Memory B cell (primary cell): ENCODE measurements around the gene CHD5.

ENCODE experiments used
- ATAC-seq: fragments of 150-1000 bp; cut with Tn5 transposase; 2 replicates; pipeline ENCODE4 v1.10.0; 2021; ENCODE audit warnings: low read depth, mild to moderate bottlenecking, moderate library complexity
- DNase-seq, 2 donors: peaks; one replicate each; pipeline ENCODE4 v3.0.0; 2022; ENCODE audit warnings: low spot score in 2 of 2
- H3K27ac Mint-ChIP-seq: one replicate; pipeline ENCODE4 v1.8.0; 2022; ENCODE audit warnings: mild to moderate bottlenecking, moderate library complexity, mixed read lengths
- H3K27me3 Mint-ChIP-seq: one replicate; pipeline ENCODE4 v1.8.0; 2022; ENCODE audit warnings: mixed read lengths
- H3K36me3 Mint-ChIP-seq: one replicate; pipeline ENCODE4 v1.8.0; 2022; ENCODE audit warnings: mild to moderate bottlenecking, mixed read lengths
- H3K4me1 Mint-ChIP-seq: one replicate; pipeline ENCODE4 v1.8.0; 2022; ENCODE audit warnings: mixed read lengths
- H3K4me3 Mint-ChIP-seq: one replicate; pipeline ENCODE4 v1.8.0; 2022; ENCODE audit warnings: mild to moderate bottlenecking, moderate library complexity, mixed read lengths
- H3K9me3 Mint-ChIP-seq: one replicate; pipeline ENCODE4 v1.8.0; 2022; ENCODE audit warnings: mixed read lengths

The CHD5 gene

DNA sequence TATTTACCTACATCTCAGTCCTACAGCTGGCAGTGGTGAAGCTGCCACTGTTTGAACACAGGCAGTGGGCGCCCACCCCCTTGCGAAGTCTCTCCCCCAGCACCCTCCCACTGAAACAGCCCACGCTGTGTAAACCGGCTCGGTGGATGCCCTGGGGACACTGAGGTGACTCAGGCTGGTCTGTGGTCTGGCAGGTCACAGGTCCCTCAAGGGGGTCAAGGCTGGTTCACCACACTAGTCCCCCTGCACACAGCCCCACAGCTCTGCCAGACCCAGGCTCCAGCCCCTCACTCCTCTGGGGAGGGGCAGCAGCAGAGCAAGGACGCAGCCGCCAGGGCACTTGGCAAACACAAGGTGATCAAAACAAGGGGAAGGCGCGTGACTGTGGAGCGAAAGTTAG lies 7.6 kb downstream of the CHD5 start:
- no peak overlapping the region for H3K4me3 Mint-ChIP-seq
- H3K27ac Mint-ChIP-seq: no peak overlapping the region
- H3K4me1 Mint-ChIP-seq: no peaks in the 10 kb centered on the region
- DNase-seq: no peak
- ATAC-seq: no peak
- H3K9me3 Mint-ChIP-seq: no peaks in the 10 kb centered on the region
- peaks cover 8% of the 10 kb centered on the region for H3K27me3 Mint-ChIP-seq
- no peaks in the 10 kb centered on the region for H3K36me3 Mint-ChIP-seq

- H3K27ac Mint-ChIP-seq: no peak overlapping the region
- peaks cover 8% of the 10 kb centered on the region for H3K27me3 Mint-ChIP-seq
- no peaks in the 10 kb centered on the region for H3K9me3 Mint-ChIP-seq
- no peaks in the 10 kb centered on the region for H3K36me3 Mint-ChIP-seq
- DNase-seq (no peak), ATAC-seq (no peak)
- no peak overlapping the region for H3K4me3 Mint-ChIP-seq
- H3K4me1 Mint-ChIP-seq: no peaks in the 10 kb centered on the region
These were observed 8.5 kb downstream of the CHD5 start for GRCh38 chr1:6171548-6172124.

DNA sequence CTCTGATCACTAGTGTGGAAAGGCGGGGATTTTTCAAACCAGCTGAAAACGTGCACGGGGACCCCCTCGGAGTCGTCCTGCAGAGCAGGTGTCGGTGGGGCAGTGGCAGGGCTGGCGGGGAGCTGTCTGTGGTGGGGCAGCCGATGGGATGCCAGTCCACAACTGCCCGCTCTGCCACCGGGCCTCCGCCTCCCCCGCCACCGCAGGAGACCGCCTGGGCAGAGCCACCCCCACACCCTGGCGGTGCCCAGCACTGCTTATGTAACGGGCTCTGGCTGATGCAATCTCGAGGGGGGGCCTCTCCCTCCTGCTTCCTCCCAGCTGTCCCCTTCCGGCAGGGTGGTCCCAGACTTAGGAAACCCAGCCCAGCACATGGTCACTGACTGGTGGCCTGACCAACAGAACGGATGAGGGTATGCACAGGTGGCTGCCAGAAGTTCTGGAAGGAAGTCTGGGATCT lies 9.3 kb downstream of the CHD5 start:
- no peaks in the 10 kb centered on the region for H3K36me3 Mint-ChIP-seq

GRCh38 chr1:6170116-6170741 lies 9.9 kb downstream of the CHD5 start:
- Mint-ChIP-seq H3K27ac (no peak overlapping the region), H3K4me1 (no peaks in the 10 kb centered on the region), H3K36me3 (no peaks in the 10 kb centered on the region), H3K4me3 (no peak overlapping the region), H3K9me3 (no peaks in the 10 kb centered on the region), H3K27me3 (peaks cover 15% of the 10 kb centered on the region)
- DNase-seq: no peak
- no peak for ATAC-seq

More for the DNA sequence above, 9.3 kb downstream of the CHD5 start:
- no peak overlapping the region for H3K4me3 Mint-ChIP-seq
- H3K27me3 Mint-ChIP-seq: peaks cover 10% of the 10 kb centered on the region
- no peaks in the 10 kb centered on the region for H3K9me3 Mint-ChIP-seq
- no peak for DNase-seq
- no peak for ATAC-seq
- H3K4me1 Mint-ChIP-seq: no peaks in the 10 kb centered on the region
- no peak overlapping the region for H3K27ac Mint-ChIP-seq

DNA sequence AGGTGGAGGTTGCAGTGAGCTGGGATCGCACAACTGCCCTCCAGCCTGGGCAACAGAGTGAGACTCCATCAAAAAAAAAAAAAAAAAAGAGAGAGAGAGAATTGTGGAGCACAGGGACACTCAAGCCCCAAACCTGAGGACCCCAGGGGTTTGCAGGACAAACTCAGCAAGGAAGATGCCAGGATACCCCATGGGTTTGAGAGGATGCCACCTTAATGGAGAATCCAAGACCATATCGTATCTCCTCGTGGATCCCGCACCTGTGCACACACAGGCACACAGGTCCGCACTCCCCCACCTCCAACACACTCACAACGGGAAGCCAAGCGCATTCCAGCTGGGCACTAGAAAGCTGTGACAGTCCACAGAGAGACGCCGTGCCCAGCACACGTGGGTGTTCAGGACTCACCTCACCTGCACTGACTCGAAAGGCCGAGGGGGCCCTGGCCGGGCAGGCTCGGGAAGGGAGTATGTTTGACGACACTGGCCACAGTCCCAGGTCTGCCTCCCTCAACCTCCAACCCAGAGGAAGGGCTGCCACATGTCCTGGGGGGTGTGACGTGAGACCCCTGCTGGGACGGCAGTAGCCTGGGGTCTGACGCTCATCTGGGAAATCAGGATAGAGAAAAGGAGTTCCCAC lies 11.1 kb downstream of the CHD5 start:
- no peaks in the 10 kb centered on the region for H3K36me3 Mint-ChIP-seq
- DNase-seq (no peak), ATAC-seq (no peak)
- no peak overlapping the region for H3K4me3 Mint-ChIP-seq
- H3K27ac Mint-ChIP-seq: no peak overlapping the region
- H3K4me1 Mint-ChIP-seq: no peaks in the 10 kb centered on the region
- no peaks in the 10 kb centered on the region for H3K9me3 Mint-ChIP-seq
- peaks cover 18% of the 10 kb centered on the region for H3K27me3 Mint-ChIP-seq

DNA sequence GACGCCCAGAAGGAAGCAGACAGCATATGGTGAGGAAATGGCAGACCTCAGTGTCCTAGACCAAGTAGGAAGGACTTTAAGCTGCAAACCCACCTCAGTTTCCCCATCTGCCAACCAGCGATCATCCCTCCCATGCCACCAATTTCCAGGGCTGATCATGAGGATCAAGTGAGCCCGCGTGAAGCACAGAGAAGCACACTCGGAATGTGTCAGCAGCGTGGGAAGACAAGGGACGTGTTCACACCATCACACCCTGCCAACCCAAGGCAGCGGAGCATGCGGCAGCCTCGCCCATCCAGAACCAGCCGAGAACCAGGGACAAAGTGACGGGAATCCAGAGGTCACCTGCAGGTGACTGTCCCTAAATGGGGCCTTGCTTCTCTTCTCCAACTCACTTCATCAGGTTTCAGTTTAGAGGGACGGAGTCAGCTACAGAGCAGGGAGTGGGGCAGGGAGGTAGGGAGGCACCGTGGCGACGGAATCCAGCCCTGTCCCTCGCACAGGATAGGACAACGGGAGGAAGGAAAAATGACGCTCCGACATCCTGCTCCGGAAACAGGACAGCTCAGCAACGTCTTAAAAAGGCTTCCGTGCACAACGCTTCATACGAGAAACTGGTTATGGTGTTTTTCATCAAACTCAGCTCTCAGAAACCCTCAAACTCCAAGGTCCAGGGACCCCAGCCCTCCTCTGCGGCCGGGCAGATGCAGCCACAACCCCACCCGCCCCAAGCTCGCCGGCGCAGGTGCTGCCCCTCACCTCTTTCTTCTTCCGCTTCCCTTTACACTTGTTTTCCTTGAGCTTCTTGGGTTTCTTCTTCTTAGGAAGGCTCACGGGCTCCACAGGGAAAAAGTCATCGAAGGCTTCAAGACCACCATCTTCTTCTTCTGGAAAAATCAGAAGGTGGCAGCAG lies 12.5 kb downstream of the CHD5 start:
- H3K27me3 Mint-ChIP-seq: peaks cover 18% of the 10 kb centered on the region
- no peak for ATAC-seq
- H3K36me3 Mint-ChIP-seq: no peaks in the 10 kb centered on the region
- H3K9me3 Mint-ChIP-seq: no peaks in the 10 kb centered on the region
- no peak overlapping the region for H3K4me3 Mint-ChIP-seq
- no peaks in the 10 kb centered on the region for H3K4me1 Mint-ChIP-seq
- no peak for DNase-seq
- no peak overlapping the region for H3K27ac Mint-ChIP-seq

- DNase-seq (no peak), ATAC-seq (no peak)
- Mint-ChIP-seq H3K4me1 (no peaks in the 10 kb centered on the region), H3K9me3 (no peaks in the 10 kb centered on the region), H3K4me3 (no peak overlapping the region), H3K36me3 (no peaks in the 10 kb centered on the region), H3K27ac (no peak overlapping the region), H3K27me3 (peaks cover 20% of the 10 kb centered on the region)
These were observed 13.3 kb downstream of the CHD5 start for GRCh38 chr1:6166655-6167390.

DNA sequence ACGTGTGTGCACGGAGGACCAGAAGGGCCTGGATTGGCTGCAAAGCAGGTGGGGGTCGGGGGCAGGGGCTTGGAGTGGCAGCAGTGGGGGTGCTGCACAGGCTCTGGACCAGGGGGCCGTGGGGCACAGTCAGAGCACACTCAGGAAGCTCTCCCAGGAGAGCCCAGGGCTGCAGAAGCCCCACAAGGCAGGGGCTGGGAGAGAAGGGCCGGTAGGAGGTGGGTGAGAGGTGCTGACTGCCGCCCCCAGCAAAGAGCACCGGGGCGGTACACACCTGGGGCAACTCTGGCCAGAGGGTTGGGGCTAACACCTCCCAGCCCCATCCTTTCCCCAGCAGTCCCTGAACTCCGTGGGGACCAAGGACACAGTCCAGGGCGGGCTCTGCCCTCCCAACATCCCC lies 13.9 kb downstream of the CHD5 start:
- no peak overlapping the region for H3K27ac Mint-ChIP-seq
- no peak overlapping the region for H3K4me3 Mint-ChIP-seq
- H3K9me3 Mint-ChIP-seq: no peaks in the 10 kb centered on the region
- DNase-seq: no peak
- H3K27me3 Mint-ChIP-seq: peaks cover 16% of the 10 kb centered on the region
- no peaks in the 10 kb centered on the region for H3K36me3 Mint-ChIP-seq
- H3K4me1 Mint-ChIP-seq: no peaks in the 10 kb centered on the region
- ATAC-seq: no peak

DNA sequence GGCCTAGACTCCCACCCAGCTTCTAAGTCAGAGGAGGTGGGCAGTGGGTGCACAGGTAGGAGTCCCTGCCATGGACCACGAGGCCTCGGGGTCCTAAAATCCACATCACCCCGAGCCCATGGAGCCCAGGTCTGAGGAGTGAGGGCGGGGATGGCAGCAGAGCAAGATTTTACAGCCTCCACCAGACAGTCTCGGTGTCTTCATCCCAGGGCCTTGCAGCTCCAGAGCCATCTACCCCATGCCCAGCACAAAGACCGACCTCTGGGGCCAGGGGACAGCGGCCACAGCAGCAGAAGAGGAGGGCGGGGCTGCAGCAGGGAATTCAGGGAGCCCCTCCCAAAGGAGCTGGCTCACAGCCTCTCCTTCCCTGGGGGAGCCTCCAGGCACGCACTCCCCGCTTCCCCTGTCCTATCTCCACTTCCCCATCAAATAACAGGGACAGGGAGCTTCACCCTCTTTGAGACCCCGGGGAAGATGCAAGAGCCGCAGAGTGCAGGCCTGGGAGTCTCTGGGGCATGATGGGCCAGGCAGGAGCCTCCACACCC lies 14.6 kb downstream of the CHD5 start:
- no peak for ATAC-seq
- Mint-ChIP-seq H3K9me3 (no peaks in the 10 kb centered on the region), H3K36me3 (no peaks in the 10 kb centered on the region), H3K27ac (no peak overlapping the region), H3K4me3 (no peak overlapping the region), H3K4me1 (no peaks in the 10 kb centered on the region), H3K27me3 (peaks cover 19% of the 10 kb centered on the region)
- DNase-seq: no peak

DNA sequence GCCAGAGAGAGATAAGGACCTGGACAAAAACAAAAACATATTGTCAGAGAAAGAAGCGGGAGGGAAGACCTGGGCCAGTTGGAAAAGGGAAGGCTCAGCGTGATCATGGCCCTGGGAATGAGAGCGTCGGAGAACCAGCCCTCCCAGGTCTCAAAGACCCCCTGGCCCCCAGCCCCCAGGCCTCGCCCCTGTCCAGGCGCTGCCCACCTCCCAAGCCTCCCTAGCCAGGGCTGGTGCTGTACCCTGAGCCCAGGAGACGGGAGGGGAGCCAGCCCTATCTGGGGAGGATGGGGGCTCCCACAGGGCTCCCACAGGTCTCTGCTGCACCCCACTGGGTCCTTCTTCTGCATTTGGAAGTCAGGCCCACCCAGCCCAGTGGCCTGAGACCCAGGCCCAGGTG lies 15.1 kb downstream of the CHD5 start:
- H3K27ac Mint-ChIP-seq: no peak overlapping the region
- H3K36me3 Mint-ChIP-seq: no peaks in the 10 kb centered on the region
- H3K27me3 Mint-ChIP-seq: peaks cover 19% of the 10 kb centered on the region
- H3K9me3 Mint-ChIP-seq: no peaks in the 10 kb centered on the region
- ATAC-seq (no peak), DNase-seq (no peak)
- H3K4me1 Mint-ChIP-seq: no peaks in the 10 kb centered on the region
- H3K4me3 Mint-ChIP-seq: no peak overlapping the region

DNA sequence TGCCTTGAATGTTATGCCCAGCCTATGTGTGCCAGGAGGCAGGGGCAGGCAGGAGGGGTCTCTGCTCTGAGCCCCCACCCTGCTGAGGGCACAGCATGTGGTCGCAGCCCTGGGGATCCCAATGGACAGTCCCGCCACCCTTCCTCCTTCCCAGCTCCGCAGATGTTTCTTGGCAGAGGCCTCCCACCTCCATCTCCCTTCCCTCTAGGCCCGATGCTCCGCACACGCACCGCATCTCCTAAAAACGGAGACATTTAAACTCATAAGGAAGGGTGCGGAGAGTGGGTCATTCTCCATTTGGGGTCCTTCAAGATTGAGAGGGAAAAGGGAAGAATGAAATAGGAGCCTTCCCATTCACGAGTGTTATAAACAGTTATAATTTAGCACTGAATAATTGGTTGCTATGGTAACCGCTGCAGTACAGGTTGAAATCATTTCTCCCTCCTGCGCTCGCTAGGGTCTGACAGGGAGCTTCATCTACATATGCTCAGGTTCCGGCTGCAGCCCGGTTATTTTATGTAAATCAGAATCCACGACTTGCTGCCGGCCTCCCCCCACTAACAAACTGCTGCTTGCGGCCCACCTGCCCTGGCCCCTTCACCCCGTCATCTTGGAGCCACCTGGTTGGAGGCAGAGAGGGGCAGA lies 16.0 kb downstream of the CHD5 start:
- no peak overlapping the region for H3K27ac Mint-ChIP-seq
- no peaks in the 10 kb centered on the region for H3K9me3 Mint-ChIP-seq
- no peak overlapping the region for H3K4me3 Mint-ChIP-seq
- H3K4me1 Mint-ChIP-seq: no peaks in the 10 kb centered on the region
- DNase-seq (no peak), ATAC-seq (no peak)
- H3K27me3 Mint-ChIP-seq: peaks cover 23% of the 10 kb centered on the region
- no peaks in the 10 kb centered on the region for H3K36me3 Mint-ChIP-seq

DNA sequence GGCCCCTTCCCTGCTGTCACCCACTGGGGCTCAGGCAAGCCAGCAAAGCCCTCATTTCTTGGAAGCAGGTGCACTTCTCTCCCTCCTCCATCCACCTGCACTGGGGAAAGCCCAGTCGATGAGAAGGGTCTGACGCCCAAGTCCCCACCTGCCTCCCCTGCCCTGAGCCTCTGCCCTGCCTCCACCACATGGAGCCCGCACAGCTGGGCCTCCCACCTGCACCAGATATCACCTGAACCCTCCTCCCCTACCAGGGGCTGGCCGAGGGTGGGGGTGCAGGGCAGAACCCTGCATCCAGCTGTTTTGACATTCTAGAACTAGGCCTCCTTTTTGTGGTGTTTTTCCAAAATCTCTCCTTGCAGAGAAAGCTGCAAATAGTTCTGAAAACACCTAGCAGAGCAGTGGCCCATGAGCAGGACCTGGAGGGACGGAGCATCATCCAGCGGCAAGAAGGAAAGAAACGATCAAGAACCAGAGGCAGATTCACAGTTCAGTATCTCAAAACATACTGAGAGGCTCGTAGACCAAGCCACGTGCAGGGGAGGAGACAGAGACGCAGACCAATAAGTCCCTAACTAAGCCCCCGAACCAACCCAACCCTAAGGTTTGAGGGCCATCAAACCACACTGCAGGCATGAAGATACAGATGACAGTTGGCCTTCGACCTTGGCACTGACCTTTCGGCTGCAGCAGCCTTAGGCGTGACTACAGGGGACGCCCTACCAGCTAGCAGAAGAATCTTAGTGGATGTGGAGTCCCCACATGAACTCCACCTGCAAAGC lies 16.7 kb downstream of the CHD5 start:
- Mint-ChIP-seq H3K4me1 (no peaks in the 10 kb centered on the region), H3K27me3 (peaks cover 25% of the 10 kb centered on the region), H3K4me3 (no peak overlapping the region), H3K36me3 (no peaks in the 10 kb centered on the region), H3K27ac (no peak overlapping the region), H3K9me3 (no peaks in the 10 kb centered on the region)
- no peak for ATAC-seq
- DNase-seq: no peak
